NCI-H510A treated with DMSO at 0.1 percent for 48 hours (cell line): ENCODE data around the gene ZNF511.
A peak's percentile ranks its signal among the peaks of the same experiment; 100 is the strongest.
"Not testable (repeated sequence)": the region's sequence is repeated elsewhere in the genome, so short reads cannot be mapped to it uniquely, and the experiment has no call there.

Experiments
- DNase-seq: peaks from one replicate; lab custom pipeline; 2025; lab: John Stamatoyannopoulos, UW

ZNF511 gene, protein sequence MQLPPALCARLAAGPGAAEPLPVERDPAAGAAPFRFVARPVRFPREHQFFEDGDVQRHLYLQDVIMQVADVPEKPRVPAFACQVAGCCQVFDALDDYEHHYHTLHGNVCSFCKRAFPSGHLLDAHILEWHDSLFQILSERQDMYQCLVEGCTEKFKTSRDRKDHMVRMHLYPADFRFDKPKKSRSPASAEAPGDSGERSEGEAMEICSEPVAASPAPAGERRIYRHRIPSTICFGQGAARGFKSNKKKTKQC

DNA sequence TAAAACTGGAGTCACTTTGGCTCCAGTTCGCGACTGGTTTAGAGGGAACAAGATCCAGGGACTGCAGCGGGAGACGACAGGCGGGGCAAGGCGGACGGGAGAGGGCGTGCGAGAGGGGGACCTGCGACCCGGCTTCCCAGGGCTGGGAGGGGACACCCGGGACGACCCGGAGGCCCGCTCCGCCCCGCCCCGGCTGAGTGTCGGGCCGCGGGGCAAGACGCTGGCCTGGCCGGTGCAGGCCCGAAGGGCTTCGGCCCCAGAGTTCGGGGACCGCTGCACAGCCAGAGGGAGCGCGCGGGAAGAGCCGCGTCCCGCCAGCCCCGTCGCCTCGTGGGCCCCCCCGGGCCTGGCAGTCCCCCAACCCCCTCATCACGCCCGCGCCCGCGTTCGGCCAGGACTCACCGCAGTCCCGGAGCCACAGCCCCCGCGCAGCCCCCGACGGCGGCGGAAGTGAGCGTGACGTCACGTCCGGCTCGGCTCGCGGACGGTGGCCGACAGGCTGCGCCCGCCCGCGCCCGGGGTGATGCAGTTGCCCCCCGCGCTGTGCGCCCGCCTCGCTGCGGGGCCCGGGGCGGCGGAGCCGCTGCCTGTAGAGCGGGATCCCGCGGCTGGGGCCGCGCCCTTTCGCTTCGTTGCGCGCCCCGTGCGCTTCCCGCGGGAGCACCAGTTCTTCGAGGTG is at the start of gene ZNF511, which contains the start of gene TUBGCP2:
ZNF511 (plus strand) TSS at position 494 of the 679 bp plus-strand sequence; CDS start at position 524, 30 bp downstream.
TUBGCP2 (minus strand) TSS at position 452 of the 679 bp plus-strand sequence. CDS start 5,931 bp downstream, outside the sequence.
- peak; percentile 76 for DNase-seq

DNA sequence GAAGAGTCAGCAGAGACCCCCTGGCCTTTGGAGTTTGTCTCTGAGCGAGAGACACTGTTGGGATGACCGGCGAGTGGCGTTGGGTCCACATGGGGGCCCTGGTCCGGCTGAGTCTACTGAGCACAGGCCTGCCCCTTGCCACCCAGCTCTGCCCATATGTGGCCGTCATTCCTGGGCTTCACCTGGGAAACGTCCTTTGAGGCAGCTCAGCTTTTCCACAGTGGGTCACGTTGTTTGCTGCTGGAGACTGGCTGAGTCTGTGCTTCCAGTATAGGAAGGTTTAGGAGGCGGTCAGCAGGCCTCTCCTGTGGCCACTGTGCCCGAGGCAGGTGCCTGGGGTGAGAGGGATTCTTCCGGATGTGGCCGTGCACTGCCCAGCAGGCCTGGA is 49.1 kb upstream of the ZNF511 start:
- no peak for DNase-seq

DNA sequence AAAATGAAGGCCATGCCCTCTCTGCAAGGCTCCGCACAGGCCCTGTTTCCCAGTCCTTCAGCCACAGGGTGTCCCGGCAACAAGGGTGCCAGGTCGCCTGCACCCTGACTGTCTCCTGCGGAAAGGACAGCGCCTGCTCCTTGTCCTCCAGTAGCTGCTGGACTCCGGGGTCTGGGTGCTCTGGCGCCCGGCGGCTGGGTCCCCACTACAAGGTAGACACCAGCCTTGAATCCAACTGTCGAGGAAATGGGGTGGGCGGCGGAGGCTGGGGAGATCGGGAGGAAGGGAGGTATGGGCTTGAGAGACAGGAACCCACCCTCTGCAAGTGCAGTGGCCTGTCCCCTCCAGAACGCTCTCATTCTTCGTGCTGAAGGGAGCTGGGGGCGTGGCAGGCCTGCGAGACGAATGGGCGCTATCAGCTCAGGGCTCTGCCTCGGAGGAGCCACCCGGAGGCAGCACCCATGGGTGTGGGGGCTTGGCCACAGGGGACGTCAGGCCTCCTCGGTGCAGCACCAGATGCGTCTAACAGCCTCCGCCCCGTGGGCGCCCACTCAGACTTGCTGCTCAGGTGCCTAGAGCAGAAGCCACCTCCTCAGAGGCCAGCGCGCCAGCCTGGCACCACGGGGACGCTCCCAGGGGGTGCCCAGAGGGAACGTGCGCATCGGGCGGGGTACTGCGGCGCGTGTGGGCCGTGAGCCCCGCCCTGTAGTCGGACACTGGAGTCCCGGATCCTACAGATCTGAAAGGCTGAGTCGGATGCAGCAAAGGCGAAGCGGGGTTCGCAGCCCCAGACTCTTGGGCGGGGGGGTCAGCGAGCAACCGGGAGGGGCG is 47.6 kb upstream of the ZNF511 start:
- no peak for DNase-seq

DNA sequence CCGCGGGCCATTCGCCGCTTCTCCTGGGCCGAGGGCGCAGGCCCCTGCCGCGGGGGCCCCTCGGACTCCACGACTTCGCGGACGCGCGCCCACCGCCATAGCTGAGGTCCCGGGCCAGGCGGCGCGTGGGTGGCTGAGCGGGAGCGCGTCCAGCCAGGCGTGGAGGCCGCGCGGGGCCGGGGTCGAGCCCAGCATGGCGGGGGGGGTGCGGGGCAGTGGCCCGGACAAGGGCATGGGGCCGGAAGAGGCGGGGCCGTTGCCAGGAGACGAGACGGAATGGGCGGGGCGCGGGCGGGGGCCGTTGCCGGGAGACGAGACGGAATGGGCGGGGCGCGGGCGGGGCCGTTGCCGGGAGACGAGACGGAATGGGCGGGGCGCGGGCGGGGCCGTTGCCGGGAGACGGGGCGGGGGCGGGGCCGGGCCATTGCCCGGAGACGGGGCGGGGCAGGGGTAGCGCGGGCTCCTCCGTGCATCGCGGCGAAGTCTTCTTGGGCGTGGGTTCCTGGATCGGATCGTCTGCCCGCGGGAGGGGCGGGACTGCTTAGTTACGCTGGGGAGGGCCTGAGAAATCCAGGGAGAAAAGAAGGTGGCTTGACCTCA is 46.9 kb upstream of the ZNF511 start:
- peak; percentile 54 for DNase-seq

DNA sequence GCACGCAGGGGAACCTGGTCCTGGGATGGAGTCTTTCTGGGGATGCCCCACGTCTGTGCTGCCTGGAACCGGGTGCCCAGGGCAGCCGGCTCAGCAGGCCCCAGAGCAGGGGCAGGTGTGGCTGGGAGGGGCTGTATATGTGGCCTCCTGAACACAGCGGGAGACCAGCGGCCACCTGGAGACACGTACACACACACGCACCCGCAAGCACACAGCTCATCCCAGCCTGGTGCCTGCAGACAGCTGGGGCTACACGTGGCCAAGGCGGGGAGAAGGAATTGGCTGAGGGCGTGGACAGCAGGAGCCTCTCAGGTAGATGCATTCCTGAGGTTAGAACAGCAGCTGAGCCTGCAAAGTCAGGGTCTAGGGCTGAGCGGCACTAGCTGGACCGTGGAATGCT is 46.0 kb upstream of the ZNF511 start:
- peak; percentile 77 for DNase-seq

DNA sequence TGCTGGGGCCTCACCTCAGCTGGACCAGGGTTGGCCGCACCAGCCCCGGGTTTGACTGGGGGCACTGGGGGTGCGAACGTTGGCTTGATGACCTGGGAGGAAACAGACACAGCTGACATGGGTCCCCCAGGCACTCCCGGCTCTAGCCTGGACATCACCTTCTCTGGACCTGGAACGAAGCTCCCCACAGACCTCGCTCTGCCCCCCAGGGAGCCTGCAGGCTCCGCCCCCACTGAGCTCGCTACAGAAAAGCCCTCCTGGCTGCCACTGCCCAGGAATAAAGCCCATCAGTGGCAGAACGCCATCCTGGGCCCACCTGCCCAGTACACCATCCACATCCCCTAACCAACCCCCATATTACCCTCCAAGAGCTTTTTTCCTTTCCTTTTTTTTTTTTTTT is 45.0 kb upstream of the ZNF511 start:
- no peak for DNase-seq

DNA sequence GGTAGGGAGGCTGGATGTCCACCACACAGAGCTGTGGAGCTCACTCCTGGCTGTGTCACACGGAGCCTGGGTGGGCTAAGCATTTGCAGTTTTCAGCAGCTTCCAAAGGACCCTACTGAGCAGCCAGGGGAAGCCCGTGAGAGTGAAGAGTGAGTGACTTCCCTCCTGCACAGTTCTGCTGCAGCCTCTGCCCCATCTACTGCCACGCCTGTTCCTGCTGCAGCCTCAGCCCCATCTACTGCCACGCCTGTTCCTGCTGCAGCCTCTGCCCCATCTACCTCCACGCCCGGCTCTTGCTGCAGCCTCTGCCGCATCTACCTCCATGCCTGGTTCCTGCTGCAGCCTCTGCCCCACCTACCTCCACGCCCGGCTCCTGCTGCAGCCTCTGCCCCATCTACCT is 44.3 kb upstream of the ZNF511 start:
- DNase-seq: no peak

DNA sequence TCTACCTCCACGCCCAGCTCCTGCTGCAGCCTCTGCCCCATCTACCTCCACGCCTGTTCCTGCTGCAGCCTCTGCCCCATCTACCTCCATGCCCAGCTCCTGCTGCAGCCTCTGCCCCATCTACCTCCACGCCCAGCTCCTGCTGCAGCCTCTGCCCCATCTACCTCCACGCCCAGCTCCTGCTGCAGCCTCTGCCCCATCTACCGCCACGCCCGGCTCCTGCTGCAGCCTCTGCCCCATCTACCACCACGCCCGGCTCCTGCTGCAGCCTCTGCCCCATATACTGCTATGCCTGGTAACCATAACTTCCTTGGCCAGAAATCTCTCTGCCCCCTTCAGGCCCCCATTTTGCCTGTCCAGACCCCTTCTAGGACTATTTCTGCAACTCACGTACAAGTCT is 43.7 kb upstream of the ZNF511 start:
- DNase-seq: not testable (repeated sequence)

DNA sequence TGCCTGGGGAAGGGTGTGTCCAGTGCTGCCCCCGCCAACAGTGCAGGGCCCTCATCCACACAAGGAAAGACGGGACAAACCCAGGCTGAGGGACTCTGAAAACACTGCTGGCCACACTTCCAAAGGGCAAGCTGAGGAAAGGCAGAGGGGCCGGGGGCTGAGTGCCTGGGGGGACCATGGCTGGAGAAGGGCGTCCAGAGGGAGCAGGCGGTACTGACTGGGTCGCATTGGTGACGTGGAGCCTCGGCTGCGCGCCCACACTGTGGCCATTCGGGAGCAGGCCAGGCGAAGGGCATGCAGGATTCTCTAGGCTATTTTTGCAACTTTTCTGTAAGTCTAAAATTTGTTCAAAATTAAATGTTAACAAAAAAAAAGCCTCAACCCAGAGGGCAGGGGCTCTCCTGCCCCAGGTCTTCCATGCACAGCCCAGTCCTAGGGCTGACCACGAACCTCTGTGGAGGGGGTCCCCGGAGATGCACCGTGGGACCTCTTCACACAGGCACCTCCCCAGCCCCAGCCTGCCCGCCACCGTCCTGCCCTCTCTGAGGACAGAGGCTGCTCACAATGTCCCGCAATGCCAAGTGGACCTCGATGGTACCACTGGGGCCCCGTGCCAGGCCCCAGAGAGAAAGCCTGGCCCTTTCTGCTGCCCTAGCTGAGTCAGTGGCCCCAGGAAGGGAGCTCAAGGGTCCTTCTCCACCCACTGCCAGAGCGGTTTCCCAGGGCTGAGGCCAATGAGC is 42.5 kb upstream of the ZNF511 start:
- no peak for DNase-seq

DNA sequence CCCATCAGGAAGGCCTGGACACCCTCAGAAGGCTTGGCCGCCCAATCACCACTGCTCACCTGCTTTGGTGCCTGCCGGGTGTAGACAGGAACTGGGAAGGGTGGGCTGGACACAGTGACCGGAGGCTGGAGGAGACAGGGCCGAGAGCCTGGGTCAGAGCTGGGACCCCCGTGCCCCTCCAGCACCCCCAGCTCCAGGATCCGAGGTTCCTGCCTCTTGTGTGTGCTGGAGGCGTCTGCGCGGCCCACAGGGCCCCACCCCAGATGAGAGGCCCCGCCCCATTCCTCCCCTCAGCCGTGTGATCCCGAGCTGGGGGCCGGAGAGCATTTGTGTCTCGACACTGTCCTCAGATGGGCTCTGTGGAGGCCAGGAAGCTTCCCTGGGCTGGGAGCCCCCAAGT is 41.4 kb upstream of the ZNF511 start:
- no peak for DNase-seq

DNA sequence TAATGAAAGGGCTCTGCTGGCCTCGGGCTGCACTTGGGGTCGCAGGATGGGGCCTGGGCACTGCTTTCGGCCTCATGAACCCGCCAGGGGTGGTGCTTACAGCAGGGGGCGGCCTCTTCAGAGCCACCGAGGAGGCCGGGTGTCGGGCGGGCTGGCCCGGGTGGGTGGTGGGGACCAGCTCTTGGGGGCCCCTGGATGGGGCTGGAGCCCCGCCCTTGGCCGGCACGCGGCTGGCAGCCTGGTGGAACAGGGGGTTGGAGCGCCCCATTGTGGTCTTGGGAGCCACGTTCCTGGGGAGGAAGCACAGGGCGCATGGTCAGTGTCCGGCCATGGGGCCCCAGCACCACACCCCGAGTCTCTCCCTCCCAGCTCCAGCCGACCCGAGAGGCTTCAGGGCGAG is 40.9 kb upstream of the ZNF511 start:
- no peak for DNase-seq

DNA sequence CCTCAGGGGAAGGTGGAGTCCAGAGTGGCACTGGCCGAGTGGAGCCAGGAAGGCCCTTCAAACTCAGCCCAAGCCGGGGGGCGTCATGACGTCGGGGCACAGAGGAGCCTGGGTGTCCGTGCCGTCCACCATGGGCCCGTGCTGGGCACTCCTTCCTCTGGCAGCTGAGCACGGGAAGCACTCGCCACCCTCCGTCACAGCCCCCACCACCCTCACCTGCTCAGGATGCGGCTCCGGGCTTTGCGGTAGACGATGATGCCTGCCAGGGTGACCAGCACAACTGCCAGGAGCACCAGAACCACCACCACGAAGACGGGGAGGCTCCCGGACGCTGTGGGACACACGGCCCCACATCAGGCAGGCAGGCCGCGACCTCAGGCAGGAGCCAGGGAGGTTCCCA is 40.2 kb upstream of the ZNF511 start:
- no peak for DNase-seq

DNA sequence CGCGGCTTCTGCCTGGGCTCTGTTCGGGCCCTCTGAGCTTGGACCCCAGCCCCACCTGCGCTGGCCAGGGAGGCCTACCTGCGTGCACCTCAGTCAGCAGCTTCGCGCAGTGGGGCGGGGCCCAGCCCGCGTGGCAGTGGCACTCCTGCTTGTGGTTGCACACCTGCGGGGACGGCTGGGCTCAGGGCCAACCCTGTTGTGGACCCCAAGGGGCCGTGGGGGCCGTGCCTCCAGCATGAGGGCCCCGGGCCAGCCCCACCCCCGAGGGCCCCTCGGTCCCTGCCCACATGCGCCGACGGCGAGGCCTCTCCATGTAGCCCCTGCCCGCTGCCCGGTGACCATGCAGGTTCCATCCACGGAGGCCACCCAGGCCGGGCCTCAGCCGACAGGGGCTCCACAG is 39.3 kb upstream of the ZNF511 start:
- DNase-seq: no peak

DNA sequence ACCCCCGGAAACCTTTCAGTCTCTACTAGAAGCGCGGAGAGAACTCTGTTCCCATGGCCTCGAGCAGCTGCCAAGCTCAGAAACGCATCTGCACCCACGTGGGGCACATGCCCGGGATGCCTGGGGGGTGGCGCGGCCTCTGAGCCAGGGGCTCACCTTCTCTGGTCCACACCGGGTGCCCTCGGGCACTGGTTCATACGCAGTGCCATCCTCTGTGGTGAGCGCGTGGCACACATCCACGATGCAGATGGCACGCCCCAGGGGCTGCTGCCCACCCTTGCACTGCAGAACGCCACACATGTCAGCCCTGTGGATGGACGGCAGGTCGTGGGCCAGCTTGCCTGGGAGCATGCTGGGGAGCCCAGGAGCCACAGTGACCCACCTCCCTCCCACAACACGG is 38.5 kb upstream of the ZNF511 start:
- DNase-seq: no peak

DNA sequence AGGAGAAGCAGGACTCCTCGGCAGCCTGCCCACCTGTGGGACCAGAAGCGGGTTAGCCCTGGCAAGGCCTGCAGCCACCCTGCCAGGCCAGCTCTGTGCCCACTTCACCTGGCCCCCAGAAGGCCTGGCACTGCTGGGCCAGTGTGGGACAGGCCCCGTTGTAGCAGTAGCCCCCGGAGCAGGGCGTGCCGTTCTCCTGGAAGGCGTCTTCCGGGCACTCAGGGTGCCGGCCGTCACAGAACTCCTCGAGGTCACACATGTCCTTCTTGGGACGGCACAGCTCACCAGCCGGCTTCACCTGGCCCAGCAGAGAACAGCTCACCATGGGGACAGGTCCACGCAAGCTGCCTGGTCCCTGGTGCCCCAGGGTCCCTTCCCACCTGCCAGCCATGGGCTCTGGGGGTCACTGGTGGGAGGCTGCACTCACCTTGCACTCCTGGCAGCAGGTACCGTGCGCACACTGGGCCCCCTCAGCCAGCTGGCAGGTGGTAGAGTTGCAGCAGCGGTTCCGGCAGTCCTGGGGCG is 37.9 kb upstream of the ZNF511 start:
- no peak for DNase-seq

DNA sequence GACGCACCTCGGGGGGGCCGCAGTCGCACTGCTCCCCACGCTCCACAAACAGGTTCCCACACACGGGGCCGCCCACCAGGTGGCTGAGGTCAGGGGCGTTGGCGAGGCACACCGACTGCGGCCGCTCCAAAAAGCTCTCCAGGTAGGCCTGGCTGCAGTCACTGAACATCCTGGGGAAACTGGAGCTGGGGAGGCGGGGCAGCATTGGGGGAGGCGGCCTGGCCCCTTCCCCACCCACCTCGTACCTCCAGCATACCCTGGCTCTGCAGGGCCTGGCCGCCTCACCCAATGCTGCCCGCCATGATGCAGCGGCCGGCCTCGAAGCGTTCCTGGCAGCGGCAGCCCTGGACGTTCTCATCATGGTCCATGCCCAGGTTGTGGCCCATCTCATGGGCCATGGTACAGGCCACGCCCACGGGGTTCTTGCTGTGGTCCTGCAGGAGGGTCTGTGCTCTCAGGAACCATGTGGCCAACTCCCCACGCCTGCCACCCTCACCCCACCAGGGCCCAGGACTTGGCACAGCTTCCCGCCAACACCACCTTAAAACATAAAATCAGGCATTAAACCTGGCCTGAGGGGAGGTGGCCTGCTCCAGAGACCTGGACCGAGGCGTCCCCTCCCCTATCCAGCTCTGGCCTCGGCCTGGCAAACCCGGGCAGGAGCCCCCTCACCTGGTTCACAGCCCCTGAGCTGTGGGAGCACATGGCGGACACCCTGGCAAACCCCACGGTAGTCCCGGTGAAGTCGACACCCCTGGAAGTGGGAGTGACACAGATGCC is 37.0 kb upstream of the ZNF511 start:
- DNase-seq: no peak

DNA sequence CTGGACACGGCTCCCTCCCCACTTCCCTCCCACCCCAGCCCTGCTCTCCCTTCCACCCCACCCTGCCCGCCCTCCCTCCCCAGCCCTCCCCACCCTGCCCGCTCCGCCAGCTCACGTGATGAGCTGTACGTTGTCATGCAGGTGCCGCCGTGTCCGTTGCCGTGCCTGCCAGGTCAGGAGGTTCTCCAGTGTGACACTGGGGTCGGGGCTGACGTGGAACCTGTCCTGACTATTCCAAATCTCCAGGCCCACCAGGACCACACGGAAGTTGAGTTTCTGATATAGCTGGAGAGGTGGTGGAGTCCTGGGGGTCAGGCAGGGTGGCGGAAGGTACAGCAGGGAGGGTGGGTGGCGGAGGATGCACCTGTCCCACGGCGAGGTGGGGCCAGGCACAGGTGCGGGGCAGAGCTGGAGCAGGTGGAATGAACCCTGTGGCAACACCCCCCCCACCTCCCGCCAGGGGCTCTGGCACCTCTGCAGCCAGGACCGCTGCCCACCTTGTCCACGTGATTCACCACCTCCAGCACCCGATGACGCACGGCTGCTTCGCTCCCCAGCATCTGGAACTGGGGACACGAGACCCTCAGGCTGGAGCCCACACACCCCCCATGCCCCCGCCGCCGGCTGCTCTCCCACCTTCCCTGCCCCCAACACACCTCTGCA is 36.3 kb upstream of the ZNF511 start:
- DNase-seq: no peak

DNA sequence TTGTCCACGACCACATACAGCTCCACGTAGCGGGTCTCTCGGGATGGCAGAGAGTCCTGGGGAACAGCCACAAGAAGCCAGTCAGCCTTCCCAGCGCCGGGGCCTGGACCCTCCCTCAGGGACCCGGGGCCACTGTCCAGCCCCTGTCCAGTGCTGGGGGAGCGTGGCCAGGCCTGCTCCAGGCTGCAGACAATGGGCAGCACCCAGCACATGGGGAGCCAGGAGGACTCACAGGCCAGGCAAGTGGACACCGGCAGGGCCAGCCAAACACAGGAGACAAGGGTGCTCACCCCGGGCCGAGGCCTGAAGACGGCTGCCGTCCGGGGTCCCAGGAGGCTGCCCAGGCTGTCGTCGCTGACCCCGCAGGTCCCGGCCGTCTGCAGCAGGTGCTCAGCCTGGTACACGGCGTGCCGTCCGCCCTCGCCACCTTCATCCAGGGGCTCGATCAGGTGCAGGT is 35.7 kb upstream of the ZNF511 start:
- DNase-seq: no peak

DNA sequence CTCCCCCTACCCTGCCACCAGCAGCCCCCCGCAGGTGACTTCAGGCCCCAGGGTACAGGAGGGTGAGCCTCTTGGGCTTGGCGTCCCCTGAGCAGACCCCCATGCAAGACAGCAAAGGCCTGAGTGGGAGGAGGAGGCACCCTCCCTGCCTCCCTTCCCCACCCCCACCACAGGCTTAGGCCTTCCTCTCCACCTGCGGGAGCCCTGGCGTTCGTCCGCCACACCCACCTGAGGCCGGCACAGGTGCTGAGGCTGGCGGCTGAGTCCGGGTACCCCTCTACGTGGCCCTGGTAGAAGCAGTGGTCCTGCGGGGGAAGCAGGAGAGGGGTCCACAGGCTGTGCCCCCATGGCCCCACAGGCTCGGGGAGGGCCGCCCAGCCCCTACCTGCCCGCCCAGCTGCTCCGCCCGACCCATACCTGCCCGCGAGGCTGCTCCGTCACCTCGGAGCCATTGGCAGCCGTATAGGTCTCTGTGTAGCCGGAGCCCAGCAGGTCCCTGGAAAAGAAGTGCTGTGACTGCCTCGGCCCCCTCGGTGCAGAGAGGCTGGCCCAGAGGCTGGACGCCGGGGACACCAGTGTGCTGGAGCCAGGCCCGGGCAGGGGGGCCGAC is 35.1 kb upstream of the ZNF511 start:
- DNase-seq: no peak
